ENCODE data around the gene EIPR1.

Gene EIPR1

GRCh38 chr2:3342324-3342723, 35.3 kb downstream of the EIPR1 start:
- Histone ChIP-seq H3K9me3 (ENCODE audit: severe bottlenecking) (no peaks in the 10 kb centered on the region), H3K36me3 (peaks cover 5% of the 10 kb centered on the region), H3K4me3 (ENCODE audit: low read depth, low read length) (no peak overlapping the region), H3K27me3 (ENCODE audit: insufficient read depth, low read depth, severe bottlenecking) (no peaks in the 10 kb centered on the region), H3K27ac (no peak overlapping the region)
- DNase-seq: no peak
- TF ChIP-seq CTCF (IDR thresholded peaks at IDR 0.05; ENCODE audit: low read depth, low read length): no peak

- Histone ChIP-seq H3K4me3 (ENCODE audit: low read depth, low read length) (no peak overlapping the region), H3K27me3 (ENCODE audit: insufficient read depth, low read depth, severe bottlenecking) (no peaks in the 10 kb centered on the region), H3K27ac (no peak overlapping the region), H3K36me3 (no peaks in the 10 kb centered on the region; the same call in 1 of the 2 replicates), H3K9me3 (ENCODE audit: severe bottlenecking) (no peaks in the 10 kb centered on the region)
- TF ChIP-seq CTCF (IDR thresholded peaks at IDR 0.05; ENCODE audit: low read depth, low read length): no peak
- no peak for DNase-seq
These were observed 36.3 kb downstream of the EIPR1 start for GRCh38 chr2:3341336-3341735.

GRCh38 chr2:3340144-3340543, 37.5 kb downstream of the EIPR1 start:
- TF ChIP-seq CTCF (IDR thresholded peaks at IDR 0.05; ENCODE audit: low read depth, low read length): no peak
- no peaks in the 10 kb centered on the region for H3K27me3 ChIP-seq (ENCODE audit: insufficient read depth, low read depth, severe bottlenecking)
- H3K4me3 ChIP-seq (ENCODE audit: low read depth, low read length): no peak overlapping the region
- no peak for DNase-seq
- no peaks in the 10 kb centered on the region for H3K9me3 ChIP-seq (ENCODE audit: severe bottlenecking)
- no peak overlapping the region for H3K27ac ChIP-seq
- H3K36me3 ChIP-seq: peaks cover 11% of the 10 kb centered on the region

GRCh38 chr2:3338340-3338739, 39.3 kb downstream of the EIPR1 start:
- no peak for TF ChIP-seq CTCF (IDR thresholded peaks at IDR 0.05; ENCODE audit: low read depth, low read length)
- H3K9me3 ChIP-seq (ENCODE audit: severe bottlenecking): no peaks in the 10 kb centered on the region
- peaks cover 26% of the 10 kb centered on the region for H3K36me3 ChIP-seq
- H3K27me3 ChIP-seq (ENCODE audit: insufficient read depth, low read depth, severe bottlenecking): no peaks in the 10 kb centered on the region
- no peak for DNase-seq
- no peak overlapping the region for H3K27ac ChIP-seq
- no peak overlapping the region for H3K4me3 ChIP-seq (ENCODE audit: low read depth, low read length)

- no peak for TF ChIP-seq CTCF (IDR thresholded peaks at IDR 0.05; ENCODE audit: low read depth, low read length)
- H3K36me3 ChIP-seq: peaks cover 26% of the 10 kb centered on the region
- H3K27me3 ChIP-seq (ENCODE audit: insufficient read depth, low read depth, severe bottlenecking): no peaks in the 10 kb centered on the region
- H3K4me3 ChIP-seq (ENCODE audit: low read depth, low read length): no peak overlapping the region
- H3K9me3 ChIP-seq (ENCODE audit: severe bottlenecking): no peaks in the 10 kb centered on the region
- DNase-seq: no peak
- H3K27ac ChIP-seq: no peak overlapping the region
These were observed 40.8 kb downstream of the EIPR1 start for GRCh38 chr2:3336844-3337243.

All from WERI-Rb-1 (cell line).